UCSD-AML1 (cell line): Measurements from ENCODE around the gene HOXB8.

Experiments used
- DNase-seq: peaks from one replicate; lab custom pipeline; 2025; ENCODE audit not compliant: unreplicated experiment; lab: John Stamatoyannopoulos, UW

HOXB8 gene

DNA sequence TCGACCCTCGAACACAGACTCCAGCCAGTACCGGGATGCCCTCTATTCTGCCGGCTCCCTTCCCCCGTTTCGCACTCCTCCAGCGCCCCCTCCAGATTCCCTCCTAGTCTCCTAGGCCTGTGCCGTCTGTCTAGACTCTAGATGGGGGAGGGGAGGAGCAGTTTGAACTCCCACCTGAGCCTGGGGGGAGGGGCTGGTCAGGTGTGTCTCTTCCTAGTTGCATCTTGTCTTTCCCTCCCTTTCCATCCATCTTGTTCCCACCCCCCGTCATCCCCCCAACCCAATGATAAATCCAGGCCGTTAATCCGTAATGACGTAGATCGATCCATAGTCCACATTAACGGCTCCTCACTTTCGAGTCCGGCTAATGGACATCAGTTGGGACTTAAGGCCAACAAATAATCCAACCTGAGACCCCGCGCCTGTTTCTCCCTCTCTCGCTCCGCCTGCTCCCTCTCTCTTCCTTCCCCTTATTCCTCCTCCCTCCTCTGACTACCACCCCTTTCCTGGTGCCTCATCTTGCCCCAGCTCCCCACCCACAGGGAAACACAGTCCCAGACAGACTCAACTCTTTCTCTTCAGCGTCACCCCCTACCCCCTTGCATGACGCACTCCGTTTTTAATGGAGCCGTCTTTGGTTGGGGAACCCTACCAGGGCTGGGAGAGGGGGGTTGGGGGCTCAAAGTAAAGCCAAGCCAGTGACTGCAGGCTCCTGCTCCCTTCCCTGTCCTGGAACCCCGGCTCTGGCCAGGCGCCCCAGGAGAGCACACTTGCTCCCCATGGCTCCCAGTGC is 18.2 kb downstream of the HOXB8 start:
- DNase-seq = no peak

- DNase-seq = no peak
Observed at GRCh38 chr17:48596000-48596734, 18.9 kb downstream of the HOXB8 start.

DNA sequence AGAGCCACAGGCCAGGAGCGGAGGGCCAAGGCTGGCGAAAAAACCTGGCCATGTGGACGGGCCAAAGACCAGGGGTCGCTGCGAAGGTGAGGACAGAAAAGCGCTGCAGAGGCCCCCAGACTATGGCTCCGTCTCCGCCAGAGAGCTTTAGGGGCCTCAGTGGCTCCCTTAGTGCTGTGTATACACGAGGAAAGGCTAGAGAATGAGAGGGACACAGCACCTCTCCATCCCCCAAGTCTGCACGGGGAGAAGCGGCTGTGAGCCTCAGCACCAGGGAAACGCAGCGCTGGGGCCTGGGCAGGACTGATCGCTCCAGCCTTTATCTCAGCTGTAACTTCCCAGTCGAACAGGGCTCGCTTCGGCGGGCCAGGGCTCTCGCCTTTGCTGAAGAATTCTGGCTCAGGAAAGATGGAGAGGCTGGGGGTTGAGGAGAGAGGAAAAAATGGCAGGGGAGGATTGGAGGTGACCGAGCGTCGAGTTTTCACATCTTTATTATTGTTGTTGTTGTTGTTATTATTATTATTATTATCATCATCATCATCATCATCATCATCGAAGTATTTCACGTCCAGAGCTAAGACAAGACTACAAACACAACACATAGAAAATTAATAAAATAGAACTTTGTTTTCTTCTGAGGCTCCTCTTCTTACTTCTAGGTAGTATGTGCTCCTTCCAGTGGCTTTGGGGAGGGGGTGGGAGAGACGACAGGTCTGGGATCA is 19.7 kb downstream of the HOXB8 start:
- no peak for DNase-seq

- no peak for DNase-seq
Observed at GRCh38 chr17:48594538-48595277, 20.4 kb downstream of the HOXB8 start.

- DNase-seq = peak; percentile 81
Observed at GRCh38 chr17:48593840-48594537, 21.1 kb downstream of the HOXB8 start.

DNA sequence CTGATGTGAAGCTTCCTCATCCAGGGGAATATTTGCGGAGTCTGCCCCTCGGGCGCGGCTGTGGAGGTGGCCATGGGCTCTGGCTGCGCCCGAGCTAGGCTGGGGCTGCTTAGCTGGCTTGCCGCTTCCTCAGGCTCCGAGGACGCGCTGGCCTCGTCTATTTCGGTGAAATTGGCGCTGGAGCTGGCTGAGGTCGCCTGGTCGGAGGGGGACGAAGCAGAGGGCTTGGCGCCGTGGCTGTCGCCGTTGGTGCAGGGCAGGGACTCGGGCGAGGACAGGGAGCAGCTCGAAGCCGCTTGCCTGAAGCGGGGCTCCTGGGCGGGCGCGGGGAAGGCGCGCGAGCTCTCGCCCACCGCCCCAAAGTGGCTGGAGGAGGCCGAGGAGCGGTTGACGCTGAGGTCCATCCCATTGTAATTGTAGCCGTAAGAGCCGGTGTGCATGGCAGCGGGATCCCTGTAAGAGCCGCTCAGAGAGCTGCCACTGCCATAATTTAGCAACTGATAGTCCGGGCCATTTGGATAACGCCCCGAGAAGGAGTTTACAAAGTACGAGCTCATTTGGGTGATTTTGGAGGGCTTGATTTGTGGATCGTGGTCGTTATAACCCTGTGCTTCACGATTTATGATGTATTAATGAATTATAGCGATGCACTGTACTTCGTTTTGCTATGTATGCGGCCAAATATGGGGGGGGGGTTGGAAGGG is 21.8 kb downstream of the HOXB8 start, which contains the start of gene HOXB5:
TSS of gene HOXB5 (minus strand) at position 654 of the 704 bp plus-strand sequence. CDS start at position 557, 97 bp downstream.
- peak; percentile 40 for DNase-seq

DNA sequence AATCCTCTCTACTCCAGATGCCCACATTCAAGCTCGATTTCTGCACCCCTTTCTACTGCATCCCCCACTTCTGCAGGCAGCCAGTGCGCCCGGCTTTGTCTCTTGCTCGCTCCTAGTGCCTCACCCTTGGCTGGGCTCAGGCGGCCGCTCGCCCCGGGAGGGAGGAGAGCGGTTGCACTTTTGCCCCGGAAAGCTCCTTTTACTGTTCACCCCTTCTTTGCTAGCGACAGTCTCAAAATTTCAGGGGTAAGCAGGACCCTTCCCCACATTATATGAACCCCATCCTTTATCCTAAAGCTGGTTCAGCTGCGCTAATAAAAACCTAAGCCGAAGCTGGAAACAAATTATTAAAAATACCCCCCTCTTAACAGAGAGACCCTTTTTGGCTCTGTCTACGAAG is 22.5 kb downstream of the HOXB8 start:
- DNase-seq = no peak

- no peak for DNase-seq
Observed at GRCh38 chr17:48592057-48592514, 23.0 kb downstream of the HOXB8 start.

- no peak for DNase-seq
Observed at GRCh38 chr17:48591255-48592056, 23.6 kb downstream of the HOXB8 start.

DNA sequence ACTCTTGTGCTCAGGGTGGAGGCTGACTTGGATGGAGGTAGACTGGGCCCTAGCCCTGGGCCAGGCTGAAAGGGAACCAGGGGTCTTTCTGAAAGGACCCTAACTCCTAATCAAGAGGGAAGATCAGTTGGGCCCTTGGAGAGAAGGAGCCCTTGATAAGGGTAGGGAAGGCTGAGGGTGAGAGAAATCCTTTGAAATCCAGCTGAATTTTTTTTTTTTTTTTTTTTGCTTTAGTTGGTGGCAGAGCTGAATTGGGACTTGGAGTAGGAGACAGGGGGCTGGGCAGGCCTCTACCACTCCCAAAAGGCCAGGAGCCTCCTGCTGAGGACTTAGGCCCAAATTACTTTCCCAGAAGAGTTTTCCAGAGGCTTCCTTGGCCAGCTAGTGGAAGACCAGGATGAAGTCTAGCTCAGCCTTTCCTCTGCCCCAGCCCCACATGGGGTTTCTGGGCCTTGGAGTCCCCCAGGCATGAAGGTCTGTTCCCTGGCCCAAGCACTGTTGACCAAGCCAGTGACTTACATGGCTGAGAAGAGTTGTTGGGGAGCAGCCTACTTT is 24.4 kb downstream of the HOXB8 start:
- DNase-seq = no peak

DNA sequence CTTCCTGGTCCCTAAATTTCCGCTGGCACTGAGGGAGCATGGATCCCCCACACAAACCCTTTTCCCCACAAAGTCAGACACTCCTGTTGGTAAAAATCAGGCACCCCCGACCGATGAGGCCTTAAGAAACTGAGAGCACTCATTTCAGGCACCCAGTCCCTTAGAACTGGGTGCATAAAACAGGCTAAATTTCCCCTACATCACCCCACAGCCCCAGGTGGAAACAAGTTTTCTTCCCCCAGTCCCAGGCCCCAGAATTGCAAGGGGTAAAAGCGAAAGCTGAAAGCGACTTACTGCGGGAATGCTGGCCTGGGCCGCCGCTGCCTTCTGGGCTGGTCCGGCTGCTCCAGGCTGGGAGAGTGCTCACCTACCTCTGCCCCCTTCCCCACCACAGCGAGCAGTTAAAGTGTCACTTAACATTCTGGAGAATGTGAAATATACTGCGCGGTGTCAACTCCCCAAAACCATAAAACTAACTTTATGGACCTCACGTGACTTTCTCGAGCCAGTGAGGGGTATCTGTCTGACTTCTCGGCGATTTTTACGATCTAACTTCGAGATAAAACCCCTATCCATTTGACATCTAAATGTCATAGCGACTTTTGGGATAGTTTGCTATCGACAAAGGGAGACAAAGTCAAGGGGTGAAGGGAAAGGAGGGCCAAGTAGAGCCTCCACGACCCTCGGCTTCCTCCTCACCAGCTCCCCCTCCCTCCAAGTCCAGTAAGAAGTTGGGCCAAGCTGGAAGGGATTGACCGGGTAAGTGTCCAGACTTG is 25.1 kb downstream of the HOXB8 start, which contains the start of gene HOXB3:
TSS of gene HOXB3 (minus strand) at position 411 of the 776 bp plus-strand sequence. CDS start 37,767 bp downstream, outside the sequence.
- no peak for DNase-seq

DNA sequence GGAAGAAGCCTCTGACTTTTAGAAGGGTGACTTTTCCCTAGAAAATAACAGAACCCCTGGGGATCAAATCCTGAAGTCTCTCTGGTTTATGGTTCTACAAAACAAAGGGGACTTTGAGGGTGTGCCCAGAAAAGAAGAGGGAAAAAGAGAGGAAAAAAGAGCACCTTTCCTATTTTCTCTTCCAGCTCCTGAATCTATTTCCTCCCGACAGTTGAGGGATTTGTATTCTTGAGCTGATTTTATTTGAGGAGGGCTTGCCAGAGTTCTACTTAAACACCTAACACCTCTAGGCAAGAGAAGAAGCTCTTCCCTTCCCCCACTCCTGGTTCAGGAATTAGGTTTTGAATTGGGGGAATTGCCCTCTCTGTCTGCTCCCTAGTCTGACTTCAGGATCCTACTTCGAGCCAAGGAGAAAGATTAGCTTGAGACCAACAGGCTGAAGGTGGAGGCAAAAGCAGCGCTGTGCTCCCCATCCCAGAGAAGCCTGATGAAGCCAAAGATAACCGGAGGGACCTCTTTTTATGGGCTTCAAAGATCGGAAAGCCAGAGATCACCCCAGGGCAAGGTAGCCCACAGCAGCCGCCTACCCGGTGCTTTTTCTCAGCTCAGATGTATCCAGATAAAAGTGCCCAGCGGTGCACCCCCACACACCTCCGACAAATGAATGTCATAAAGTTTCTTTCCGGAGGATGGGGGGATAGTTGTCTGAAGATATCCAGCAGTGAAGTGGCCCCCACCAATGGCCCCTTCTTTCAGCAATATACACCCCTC is 25.8 kb downstream of the HOXB8 start:
- DNase-seq = no peak

GRCh38 chr17:48588528-48588927 is 26.6 kb downstream of the HOXB8 start:
- no peak for DNase-seq

DNA sequence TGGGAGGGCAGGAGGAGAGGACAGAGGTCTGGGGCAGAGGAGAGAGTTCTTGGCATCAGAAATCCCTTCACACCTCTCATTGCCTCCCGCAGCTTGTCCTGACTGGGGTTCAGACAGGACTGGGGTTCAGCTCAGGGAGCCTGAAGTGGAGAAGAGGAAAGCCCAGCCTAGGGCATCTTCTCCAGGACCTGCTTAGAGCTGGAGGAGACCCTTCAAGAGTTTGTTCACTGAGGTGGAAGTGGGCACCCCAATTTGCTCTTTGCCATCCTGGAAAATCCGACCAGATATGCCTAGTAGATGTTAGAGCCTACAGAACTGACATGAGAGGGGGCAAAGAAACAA is 27.0 kb downstream of the HOXB8 start:
- no peak for DNase-seq

- peak; percentile 52 for DNase-seq
Observed at GRCh38 chr17:48587276-48588073, 27.6 kb downstream of the HOXB8 start.
